ENCODE data around the gene FGB. TPM values are rescaled to one million over a fixed set of nuclear protein-coding genes. Genes with fewer than 3 reads are reported as not detected.

The FGB gene
- total RNA-seq, 1 experiment from 2014 or later: 29.4 TPM

GRCh38 chr4:154573190-154573870 lies 10.5 kb downstream of the FGB start:
- no peaks in the 10 kb centered on the region for H3K27me3 Mint-ChIP-seq (ENCODE audit: insufficient read depth, unreplicated experiment)
- ChIA-PET POLR2A (no interaction called here), CTCF (interaction anchor here (1.3 kb wide), 1 partner anchor 45 kb away, joined by 3 read pairs; no protein-coding TSS in a partner anchor)
- H3K27me3 ChIP-seq (replicated peaks; ENCODE audit: control insufficient read depth, insufficient read depth, low read length): no peaks in the 10 kb centered on the region
- intact Hi-C loops (cut with micrococcal nuclease; ENCODE audit: unreplicated experiment): no loop called here
- no peaks in the 10 kb centered on the region for H3K36me3 Mint-ChIP-seq (ENCODE audit: insufficient read depth, unreplicated experiment)
- no peaks in the 10 kb centered on the region for H3K9me3 Mint-ChIP-seq (ENCODE audit: unreplicated experiment)
- H3K36me3 ChIP-seq (ENCODE audit: control insufficient read depth, insufficient read depth, low read length): no peaks in the 10 kb centered on the region
- no peak overlapping the region for H3K27ac Mint-ChIP-seq (ENCODE audit: unreplicated experiment)
- no peak for DNase-seq
- no TSS peak for BruUV-seq (replicated peaks)
- peaks cover 11% of the 10 kb centered on the region for H3K4me1 Mint-ChIP-seq (ENCODE audit: low read depth, unreplicated experiment)
- 0 out of 2 replicates have a peak, but pooled peaks cover 5% of the 10 kb centered on the region for H3K4me1 ChIP-seq
- TF ChIP-seq, protein P1, sequence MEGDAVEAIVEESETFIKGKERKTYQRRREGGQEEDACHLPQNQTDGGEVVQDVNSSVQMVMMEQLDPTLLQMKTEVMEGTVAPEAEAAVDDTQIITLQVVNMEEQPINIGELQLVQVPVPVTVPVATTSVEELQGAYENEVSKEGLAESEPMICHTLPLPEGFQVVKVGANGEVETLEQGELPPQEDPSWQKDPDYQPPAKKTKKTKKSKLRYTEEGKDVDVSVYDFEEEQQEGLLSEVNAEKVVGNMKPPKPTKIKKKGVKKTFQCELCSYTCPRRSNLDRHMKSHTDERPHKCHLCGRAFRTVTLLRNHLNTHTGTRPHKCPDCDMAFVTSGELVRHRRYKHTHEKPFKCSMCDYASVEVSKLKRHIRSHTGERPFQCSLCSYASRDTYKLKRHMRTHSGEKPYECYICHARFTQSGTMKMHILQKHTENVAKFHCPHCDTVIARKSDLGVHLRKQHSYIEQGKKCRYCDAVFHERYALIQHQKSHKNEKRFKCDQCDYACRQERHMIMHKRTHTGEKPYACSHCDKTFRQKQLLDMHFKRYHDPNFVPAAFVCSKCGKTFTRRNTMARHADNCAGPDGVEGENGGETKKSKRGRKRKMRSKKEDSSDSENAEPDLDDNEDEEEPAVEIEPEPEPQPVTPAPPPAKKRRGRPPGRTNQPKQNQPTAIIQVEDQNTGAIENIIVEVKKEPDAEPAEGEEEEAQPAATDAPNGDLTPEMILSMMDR (IDR thresholded peaks at IDR 0.05; ENCODE audit: insufficient read depth in 1 of 2, low read depth in 1 of 2, low read length in 1 of 2, severe bottlenecking in 1 of 2, unreplicated experiment in 1 of 2): no peak
- H3K9me3 ChIP-seq: no peaks in the 10 kb centered on the region
- H3K4me3 Mint-ChIP-seq (ENCODE audit: unreplicated experiment): no peak overlapping the region
- no peak overlapping the region for H3K4me3 ChIP-seq (ENCODE audit: low read depth, low read length)

DNA sequence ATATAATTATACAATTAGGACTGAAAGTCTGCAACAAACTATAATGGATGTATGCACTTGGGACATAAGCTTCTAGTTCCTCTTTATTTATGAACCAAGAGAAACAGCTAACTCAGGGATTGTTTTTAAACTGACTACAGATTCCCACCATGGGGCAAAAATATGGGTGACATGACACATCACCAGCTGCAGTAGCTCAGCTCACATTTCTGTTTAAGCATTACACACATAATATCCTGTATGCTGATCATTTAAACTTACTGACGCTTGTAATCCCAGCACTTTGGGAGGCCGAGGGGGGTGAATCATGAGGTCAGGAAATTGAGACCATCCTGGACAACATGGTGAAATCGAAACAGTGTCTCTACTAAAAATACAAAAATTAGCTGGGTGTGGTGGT lies 11.5 kb downstream of the FGB start:
- H3K27me3 Mint-ChIP-seq (ENCODE audit: insufficient read depth, unreplicated experiment): no peaks in the 10 kb centered on the region
- Histone ChIP-seq H3K36me3 (ENCODE audit: control insufficient read depth, insufficient read depth, low read length) (no peaks in the 10 kb centered on the region), H3K4me1 (0 out of 2 replicates have a peak, but pooled peaks cover 5% of the 10 kb centered on the region), H3K9me3 (no peaks in the 10 kb centered on the region), H3K4me3 (ENCODE audit: low read depth, low read length) (no peak overlapping the region), H3K27me3 (replicated peaks; ENCODE audit: control insufficient read depth, insufficient read depth, low read length) (no peaks in the 10 kb centered on the region)
- H3K4me1 Mint-ChIP-seq (ENCODE audit: low read depth, unreplicated experiment): peaks cover 11% of the 10 kb centered on the region
- ChIA-PET POLR2A (no interaction called here), CTCF (interaction anchor here (1.3 kb wide), 1 partner anchor 44 kb away, joined by 3 read pairs; no protein-coding TSS in a partner anchor)
- no peak overlapping the region for H3K27ac Mint-ChIP-seq (ENCODE audit: unreplicated experiment)
- DNase-seq: no peak
- intact Hi-C loops (cut with micrococcal nuclease; ENCODE audit: unreplicated experiment): no loop called here
- no peak overlapping the region for H3K4me3 Mint-ChIP-seq (ENCODE audit: unreplicated experiment)
- H3K9me3 Mint-ChIP-seq (ENCODE audit: unreplicated experiment): no peaks in the 10 kb centered on the region
- BruUV-seq (replicated peaks): no TSS peak
- no peaks in the 10 kb centered on the region for H3K36me3 Mint-ChIP-seq (ENCODE audit: insufficient read depth, unreplicated experiment)
- TF ChIP-seq, protein P1 (IDR thresholded peaks at IDR 0.05; ENCODE audit: insufficient read depth in 1 of 2, low read depth in 1 of 2, low read length in 1 of 2, severe bottlenecking in 1 of 2, unreplicated experiment in 1 of 2): no peak

GRCh38 chr4:154577324-154577723 lies 14.5 kb downstream of the FGB start:
- H3K4me3 ChIP-seq (ENCODE audit: low read depth, low read length): no peak overlapping the region
- no peak overlapping the region for H3K27ac Mint-ChIP-seq (ENCODE audit: unreplicated experiment)
- no peaks in the 10 kb centered on the region for H3K36me3 Mint-ChIP-seq (ENCODE audit: insufficient read depth, unreplicated experiment)
- CTCF ChIA-PET: interaction anchor here (0.7 to 1.2 kb wide), 3 partner anchors 13 to 41 kb away, joined by 3 to 5 read pairs (median 3); partner anchors contain the start of gene FGA
- H3K27me3 Mint-ChIP-seq (ENCODE audit: insufficient read depth, unreplicated experiment): no peaks in the 10 kb centered on the region
- intact Hi-C loops (cut with micrococcal nuclease; ENCODE audit: unreplicated experiment): loop anchor here (1.0 kb wide), 4 partner anchors 13 to 41 kb away; partner anchors contain the start of gene FGA
- DNase-seq: peak in 1 of 2 experiments; percentile 34
- POLR2A ChIA-PET: interaction anchor here (0.5 kb wide), 1 partner anchor 27 kb away, joined by 3 read pairs; no protein-coding TSS in a partner anchor
- H3K9me3 ChIP-seq: no peaks in the 10 kb centered on the region
- no peak overlapping the region for H3K4me3 Mint-ChIP-seq (ENCODE audit: unreplicated experiment)
- no peaks in the 10 kb centered on the region for H3K27me3 ChIP-seq (replicated peaks; ENCODE audit: control insufficient read depth, insufficient read depth, low read length)
- no TSS peak for BruUV-seq (replicated peaks)
- no peaks in the 10 kb centered on the region for H3K9me3 Mint-ChIP-seq (ENCODE audit: unreplicated experiment)
- peaks cover 11% of the 10 kb centered on the region for H3K4me1 Mint-ChIP-seq (ENCODE audit: low read depth, unreplicated experiment)
- H3K36me3 ChIP-seq (ENCODE audit: control insufficient read depth, insufficient read depth, low read length): no peaks in the 10 kb centered on the region
- 0 out of 2 replicates have a peak, but pooled peaks cover 5% of the 10 kb centered on the region for H3K4me1 ChIP-seq
- TF ChIP-seq, protein P1 (IDR thresholded peaks at IDR 0.05; ENCODE audit: insufficient read depth in 1 of 2, low read depth in 1 of 2, low read length in 1 of 2, severe bottlenecking in 1 of 2, unreplicated experiment in 1 of 2): no peak

All from Caco-2 (cell line).